ENCODE data around the gene KDM5B.
"Not testable (repeated sequence)": the region's sequence is repeated elsewhere in the genome, so short reads cannot be mapped to it uniquely, and the experiment has no call there.

Gene KDM5B

DNA sequence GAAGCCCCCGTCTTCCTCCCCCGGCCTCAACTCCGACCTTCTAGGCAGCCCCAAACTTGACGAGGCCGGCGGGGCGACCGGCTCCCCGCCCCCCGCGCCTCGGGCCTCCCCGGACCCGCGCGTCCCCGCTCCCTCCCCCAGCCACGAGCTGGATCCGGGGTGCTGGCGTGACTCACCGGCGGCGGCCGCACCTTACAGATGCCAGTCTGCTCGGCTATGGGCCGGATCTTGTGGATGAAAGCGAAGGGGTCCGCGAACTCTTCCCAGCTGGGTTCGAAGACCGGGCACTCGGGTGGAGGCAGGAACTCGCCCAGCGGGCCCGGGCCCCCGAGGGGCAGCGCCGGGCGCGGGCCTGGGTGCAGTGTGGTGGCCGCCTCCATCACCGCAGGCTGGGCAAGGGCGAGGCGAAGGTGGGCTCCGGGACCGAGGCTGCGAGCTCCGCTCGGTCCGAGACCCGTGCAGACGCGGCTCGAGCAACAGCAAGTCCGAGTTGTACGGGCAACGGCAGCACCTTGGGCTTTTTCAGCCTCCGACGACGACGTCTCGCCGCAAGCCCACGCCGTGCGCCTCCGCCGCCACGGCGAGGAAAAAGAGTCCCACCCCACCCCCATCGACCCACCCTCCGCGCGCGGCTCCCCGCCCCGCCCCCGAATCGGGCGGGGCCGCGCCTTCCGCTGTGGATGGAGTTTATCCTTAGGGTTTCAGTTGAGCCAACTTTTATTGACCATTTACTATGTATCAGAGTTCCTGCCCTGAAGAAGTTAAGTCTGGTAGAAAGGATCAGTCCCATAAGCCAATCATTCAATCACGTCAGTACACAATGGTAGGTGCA, at the start of gene KDM5B:
KDM5B (minus strand) TSS at position 496 of the 832 bp plus-strand sequence; CDS start at position 380, 116 bp downstream.
- no peak for DNase-seq

DNA sequence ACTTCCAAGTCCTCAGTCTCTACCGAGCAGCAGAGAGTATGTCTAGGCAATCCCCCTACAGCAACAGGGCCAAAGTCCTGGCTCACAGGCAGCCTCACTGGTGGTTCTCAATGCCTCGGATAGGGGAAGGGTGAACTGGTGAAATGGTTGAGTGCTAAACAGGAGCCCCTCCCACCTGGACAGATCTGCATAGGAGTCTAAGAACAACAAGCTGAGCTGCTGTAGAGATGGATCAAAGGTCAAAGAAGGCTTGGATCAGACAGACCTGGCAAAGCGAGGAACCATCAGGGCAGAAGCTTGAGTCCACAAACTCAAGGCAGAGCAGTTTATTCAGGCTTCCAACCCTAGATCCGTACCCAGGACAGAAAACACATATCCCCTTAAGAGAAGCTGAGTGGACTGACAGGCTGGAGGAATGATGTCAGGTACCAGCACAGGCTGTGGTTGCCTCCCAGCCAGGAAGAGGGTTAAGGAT, 49.0 kb upstream of the KDM5B start:
- no peak for DNase-seq

DNA sequence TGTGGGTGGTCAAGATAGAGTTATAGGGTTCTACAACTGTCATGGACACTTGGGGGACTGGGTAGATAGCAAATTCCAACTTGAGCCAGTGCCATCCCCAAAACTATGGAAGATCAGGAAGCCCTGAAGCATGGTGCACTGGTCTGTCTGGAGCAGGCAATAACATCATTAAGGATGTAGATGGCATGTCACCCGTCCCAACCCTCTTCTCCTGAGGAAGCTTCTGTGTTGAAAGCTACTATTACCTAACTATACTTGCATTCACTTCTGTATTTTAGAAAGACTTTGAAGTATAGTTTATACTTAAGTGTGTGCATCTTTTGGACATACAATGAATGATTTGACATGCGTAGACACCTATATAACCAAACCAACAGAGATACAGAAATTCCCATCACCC, 47.8 kb upstream of the KDM5B start:
- DNase-seq: no peak

DNA sequence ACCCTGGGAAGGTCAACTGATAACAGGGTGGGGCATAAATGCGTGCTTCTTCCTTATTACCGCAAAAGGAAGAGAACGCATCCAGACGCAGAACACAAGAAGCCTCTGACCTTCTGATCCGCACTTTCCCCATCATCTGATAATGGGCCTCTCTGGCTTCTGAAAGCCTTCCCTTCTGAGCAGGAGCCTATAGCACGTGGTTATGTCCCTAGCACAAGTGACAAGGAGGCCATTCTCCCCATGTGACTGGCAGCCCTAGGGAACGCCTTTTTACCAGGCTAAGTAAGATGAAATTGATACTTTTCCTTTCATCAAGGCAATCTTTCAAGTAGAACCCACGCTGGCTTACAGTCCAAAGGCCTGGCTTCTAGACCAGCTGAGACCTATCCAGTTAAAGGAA, 46.6 kb upstream of the KDM5B start:
- no peak for DNase-seq

DNA sequence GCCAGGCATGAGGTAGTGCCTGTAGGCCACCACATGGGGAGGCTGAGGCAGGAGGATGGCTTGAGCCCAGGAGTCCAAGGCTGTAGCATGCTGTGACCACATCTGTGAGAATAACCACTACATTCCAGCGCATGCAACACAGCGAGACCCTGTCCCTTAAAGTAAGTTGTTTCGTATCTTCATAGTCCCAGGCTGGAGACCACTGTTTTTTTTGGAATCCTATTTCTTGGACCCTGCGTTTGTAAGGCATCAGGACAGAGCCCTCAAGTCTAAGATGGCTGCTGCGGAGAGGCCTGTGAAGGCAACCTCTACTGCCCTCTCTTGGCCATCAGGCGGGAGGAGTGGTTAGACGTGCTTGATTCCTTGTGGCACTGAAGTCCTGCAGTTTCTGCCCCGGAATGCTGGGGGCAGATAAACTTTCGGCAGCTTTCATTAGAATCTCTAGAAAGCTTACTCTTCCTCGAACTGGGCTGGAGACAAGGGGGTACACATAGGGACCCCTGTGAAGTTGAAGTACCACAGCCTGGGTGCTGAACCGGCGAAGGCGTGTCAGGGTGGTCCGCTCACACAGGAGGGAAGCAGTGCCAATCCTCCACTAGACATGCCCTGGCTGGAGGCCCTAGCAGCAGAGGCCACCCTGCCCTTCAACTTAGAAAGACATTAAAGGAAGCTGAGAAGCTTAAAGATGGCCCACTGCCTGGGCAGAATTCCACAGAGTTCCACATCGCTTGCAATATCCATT, 44.1 kb upstream of the KDM5B start:
- DNase-seq: peak; percentile 8

DNA sequence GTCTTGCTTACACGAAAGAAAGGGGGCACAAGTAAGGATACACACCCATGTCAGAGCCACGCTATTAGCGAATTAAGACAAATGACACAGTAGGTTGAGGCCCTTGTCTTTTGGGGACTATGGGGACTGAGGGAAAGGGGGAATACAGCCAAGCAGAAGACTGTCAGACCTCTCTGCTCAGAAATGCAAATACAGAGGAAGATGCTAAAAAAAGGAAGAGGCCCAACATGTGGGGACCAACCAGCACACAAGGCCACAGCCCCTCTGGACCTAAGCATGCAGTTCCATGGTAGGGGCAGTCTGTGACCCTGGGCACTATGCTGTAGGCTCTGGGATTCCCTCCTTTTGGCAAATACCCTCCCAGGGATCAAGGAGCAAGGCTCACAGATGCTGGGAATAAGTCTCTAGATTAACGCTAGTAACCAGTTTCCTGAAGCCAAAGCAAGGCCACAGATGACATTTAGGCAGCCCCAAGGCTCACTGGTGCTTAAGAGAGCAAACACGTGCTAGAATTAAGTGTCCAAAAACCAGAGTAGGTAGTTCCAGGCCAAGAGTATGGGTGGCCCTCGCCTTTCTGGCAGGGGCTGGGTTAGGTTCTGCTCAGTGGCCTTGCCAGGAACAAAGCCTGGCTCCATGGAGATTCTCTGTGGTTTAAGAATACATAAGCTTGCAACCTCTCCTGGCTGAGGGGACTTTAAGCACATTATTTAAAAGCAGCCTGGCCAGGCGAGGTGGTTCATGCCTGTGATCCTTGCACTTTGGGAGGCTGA, 42.6 kb upstream of the KDM5B start:
- no peak for DNase-seq

DNA sequence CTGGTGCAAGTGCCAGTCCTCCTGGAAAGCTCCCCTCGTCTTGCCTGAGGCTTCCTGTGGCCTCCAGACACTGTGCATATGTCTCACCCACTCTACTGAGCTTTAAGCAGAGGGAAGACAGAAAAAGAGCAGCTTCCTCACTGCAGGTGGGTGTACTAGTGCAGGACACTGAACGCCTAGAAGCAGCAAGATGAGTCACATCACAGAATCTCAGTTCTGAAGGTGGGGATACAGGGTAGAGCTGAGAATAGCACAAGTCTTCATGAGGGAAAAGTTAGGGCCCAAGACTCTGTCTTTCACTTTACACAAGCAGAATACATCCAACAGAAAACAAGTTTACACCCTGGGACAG, 39.9 kb upstream of the KDM5B start:
- no peak for DNase-seq

DNA sequence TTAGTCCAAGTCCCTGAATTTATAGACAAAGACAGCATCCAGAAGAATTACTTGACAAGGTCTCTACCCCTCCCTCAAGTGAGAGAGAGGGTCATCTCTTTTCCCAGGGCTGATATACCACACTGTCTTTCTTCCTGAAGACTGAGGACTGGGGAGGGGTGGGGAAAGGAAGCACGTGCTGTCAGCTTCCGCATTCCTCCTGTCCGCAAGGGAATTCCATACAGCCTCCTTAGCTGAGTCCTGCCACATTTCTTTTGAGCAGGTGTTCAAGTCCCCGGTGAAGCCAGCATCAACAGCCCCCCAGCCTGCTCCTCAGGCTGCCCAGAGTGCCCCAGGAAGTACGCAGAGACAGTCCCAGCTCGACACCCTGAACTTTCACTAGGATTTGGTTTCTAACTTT, 36.7 kb upstream of the KDM5B start:
- DNase-seq: no peak

DNA sequence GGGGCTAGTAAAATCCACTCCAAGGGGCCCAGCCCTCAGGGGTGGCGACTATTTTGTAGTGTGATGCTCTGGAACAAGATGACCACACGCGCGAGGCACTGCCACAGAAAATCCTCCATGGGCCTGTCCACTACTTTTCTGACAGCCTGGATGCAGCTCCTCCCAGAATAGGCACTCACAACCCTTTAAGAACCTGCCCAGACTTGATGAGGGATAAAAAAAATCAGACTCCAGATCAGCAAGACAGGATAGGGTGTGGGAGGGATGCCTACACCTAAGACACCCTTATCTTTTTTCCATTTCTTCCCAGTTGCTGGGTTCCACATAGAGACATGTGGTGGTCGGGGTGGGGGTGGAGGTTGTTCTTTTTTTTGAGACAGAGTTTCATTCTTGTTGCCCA, 36.0 kb upstream of the KDM5B start:
- no peak for DNase-seq

DNA sequence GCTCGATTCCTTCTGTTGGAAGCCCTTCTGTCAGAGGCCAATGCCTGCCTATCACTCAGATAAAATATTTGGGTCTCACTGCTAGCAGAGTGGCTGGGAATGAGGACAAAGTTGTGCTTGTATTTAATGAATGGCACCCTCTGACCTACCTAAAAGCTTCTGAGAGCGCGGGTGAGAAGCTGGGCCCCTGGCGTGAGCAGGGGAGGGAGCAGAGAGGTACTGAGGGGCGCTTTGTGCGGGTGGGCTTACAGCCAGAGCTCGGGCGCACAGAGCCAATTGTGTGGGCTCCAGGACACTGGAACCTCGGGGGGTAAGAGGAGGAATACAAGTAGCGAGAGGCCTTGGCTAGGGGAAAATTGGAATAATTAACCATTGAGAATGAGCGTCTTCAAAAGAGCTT, 34.9 kb upstream of the KDM5B start:
- DNase-seq: no peak

DNA sequence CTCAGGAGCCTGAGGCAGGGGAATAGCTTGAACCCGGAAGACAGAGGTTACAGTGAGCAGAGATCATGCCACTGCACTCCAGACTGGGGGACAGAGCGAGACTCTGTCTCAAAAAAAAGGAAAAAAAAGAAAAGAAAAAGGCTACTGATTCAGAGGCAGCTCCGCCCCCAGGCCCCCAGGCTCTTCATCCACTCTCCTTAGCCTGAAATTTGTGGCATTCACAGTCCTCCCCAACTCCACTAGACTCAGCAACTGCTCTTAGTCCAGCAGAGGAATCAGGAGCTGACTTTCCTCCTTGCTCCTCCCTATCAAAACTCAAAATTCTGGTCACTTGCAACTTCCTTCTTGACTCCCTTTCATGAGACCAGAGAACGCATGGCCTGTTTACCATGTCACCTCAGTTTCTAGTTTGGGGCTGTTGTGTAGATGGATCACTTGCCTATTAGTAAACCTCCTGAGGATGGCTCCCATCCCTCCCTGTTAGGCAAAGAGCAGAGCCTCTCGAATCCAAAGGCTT, 29.6 kb upstream of the KDM5B start:
- DNase-seq: no peak

DNA sequence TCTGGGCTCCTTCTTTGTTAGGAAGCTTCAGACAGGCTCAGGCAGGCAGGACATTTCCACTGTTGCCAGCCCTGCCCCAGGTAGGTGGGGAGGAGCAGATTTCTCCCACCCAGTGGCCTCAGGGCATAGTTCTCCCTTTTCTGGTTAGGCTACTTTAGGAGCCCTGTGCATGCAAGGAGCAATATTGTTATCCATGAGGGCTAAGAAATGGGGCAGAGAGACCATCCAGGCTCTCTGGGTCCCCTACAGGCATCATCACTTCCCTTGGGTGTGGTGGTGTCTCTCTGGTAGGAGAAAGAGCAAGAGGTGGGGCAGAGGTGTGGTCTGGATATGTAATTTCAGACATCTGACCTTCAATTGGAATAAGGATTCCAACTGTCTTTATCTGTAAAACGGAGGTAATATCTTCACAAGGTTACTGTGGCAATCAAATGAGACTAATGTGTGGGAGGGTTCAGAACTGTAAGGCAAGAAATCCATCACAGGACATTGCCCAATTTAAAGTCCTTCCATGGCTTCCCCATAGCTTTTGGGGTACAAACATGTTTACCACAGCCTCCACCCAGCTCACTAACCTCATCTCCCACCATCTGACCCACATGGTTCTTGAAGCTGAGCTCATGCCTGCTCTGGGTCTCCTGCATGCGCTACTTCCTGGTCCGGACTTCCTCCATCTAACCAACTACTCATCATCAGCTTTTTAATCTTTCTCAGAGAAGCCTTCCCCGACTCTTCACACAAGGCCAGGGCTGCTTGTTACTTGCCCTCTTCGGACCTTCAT, 28.6 kb upstream of the KDM5B start:
- no peak for DNase-seq

DNA sequence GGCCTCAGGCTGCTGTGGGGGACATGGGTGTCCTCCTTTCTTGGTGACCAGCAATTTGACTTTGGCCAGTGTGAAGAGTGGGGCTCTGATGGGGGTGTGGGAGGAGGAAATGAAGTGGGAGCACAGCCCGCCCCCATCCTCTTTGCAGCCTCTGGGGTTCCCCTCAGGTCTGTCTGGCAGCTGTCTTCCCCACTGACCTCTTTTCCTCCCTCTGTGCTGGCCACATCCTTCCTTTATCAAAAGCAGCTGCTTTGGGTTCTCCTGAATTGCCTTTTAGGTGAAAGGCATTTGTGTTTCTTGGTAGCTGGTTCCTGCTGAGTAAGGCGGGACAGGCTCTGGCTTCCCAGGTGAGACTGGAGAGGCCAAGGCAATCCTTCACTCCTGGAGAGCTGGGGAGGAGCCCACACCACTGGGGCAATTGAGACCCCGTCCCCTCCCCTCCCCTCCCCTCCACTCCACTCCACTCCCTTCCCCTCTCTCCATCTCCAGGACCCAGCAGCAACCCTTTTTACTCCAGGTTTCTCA, 27.4 kb upstream of the KDM5B start:
- no peak for DNase-seq

DNA sequence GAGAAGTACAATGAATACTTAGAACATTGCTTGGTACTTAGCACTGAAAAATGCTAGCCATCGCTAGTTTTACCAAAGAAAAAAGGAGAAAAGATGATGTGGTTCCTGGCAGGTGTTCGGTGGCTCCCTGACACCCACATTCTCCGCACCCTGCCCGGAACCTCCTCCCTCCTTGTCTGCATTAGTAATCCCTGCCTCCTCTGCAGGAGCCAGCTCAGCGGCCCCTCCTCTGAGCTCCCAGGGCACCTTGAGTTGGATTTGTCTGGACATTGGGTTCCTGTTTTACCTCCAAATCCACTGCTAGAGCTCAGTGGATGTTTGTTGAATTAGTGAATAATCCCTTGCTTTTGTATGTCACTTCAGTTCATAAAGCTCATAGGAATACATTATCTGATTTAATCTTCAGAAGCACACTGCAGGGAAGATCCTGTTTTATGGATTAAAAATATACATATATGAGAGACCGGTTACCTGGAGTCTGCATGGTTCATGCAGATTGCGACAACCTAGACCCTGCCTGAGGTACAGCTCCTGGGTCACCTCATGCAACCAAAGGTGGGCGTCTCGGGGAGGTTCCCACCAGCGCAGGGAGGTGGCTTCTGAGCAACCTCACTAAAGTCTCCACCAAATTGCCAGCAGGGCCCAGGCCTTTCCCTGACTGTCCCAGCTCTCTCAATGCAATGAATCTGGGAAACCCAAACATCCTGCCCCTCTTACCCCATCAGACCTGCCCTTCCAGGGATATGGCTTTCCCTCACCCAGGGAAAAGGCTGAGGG, 26.7 kb upstream of the KDM5B start:
- no peak for DNase-seq

DNA sequence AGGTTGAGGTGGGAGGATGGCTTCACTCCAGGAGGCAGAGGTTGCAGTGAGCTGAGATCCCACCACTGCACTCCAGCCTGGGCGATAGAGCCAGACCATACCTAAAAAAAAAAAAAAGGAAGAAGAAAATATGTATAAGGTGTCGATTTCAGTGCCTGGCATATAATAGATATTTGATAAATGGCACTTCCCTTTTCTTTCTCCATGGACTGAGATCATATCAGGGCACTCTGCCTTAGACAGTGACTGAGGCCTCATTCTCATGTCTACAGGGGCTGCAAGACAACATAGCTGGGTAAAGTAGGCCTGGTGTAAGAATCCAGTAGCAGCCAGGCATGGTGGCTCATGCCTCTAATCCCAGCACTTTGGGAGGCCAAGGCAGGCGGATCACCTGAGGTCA, 23.7 kb upstream of the KDM5B start:
- no peak for DNase-seq

DNA sequence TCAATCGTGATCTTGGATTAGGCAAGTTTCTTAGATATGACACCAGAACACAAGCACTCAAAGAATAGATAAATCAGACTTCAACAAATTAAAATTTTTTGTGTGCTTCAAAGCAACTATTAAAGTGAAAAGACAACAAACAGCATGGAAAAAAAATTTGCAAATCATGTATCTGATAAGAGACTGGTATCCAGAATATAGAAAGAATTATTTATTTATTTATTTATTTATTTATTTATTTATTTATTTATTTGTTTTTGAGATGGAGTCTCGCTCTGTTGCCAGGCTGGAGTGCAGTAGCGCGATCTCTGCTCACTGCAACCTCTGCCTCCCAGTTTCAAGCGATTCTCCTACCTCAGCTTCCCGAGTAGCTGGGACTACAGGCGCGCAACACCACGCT, 21.0 kb upstream of the KDM5B start:
- not testable (repeated sequence) for DNase-seq

DNA sequence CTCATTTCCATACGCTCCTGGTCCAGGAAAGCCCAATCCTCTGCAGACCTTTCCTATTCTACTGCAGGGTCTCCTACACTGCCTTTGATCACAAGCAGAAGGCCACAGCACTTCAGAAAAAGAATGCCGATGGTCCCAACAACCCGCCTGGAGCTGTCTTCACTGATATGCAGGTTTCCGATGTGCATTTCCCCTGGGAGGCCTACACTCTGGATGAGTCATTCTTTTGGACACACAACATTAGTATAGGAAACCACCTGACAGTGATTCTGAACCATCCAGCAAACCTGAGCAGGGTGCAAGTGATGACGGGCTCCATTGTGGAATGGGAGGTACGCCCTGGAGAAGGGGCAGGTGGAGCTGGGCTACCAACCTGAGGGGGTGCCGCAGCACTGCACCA, 17.5 kb upstream of the KDM5B start:
- DNase-seq: no peak

DNA sequence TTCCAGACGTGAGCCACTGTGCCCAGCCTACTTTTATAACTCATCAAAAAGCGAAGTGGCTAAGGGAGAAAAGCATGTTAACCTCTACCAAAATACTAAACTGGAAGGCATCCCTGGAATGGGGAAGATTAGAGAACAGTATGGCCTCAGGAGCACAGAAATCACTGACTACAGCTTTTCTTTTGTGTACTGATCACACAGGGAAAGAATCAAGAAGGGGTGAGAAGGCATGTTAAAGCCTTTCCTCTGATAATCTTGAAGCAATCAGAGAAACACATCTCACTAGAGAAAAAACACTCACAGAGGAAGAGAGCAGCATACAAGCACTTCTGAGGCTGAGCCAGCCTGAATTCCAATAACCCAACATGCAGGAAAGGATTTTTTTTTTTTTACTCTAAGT, 13.2 kb upstream of the KDM5B start:
- no peak for DNase-seq

DNA sequence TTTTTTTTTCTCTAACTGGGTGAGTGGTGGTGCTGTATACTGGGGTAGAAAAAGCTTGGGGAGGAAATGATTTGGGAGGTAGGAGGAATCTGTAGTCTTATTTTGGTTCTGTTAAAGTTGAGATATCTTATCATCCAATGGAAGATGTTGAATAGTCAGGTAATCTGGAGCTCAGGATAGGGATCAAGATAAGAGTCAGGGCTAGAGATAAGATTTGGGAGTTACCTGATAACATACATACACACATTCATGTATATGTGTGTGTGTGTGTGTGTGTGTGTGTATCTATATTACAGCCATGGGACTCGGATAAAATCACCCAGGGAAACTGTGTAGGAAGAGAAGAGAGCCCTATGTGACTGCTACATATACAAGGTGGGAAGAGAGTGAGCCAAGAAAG, 10.6 kb upstream of the KDM5B start:
- no peak for DNase-seq

DNA sequence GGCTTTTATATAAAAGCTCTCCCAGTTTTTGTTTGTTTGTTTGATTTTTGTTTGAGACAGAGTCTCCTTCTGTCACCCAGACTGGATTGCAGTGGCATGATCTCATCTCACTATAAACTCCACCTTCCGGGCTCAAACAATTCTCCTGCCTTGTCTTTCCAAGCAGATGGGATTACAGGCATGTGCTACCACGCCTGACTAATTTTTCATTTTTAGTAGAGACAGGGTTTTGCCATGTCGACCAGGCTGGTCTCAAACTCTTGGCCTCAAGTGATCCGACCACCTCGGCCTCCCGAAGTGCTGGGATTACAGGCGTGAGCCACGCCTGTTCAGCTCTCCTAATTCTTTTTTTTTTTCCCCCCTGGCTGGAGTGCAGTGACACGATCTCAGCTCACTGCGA, 6.9 kb upstream of the KDM5B start:
- no peak for DNase-seq
